AG04450 (cell line): ENCODE measurements around the gene CBLN1. TPM values are rescaled to one million over a fixed set of nuclear protein-coding genes. Genes with fewer than 3 reads are reported as not detected.
"Not testable (repeated sequence)": the region's sequence is repeated elsewhere in the genome, so short reads cannot be mapped to it uniquely, and the experiment has no call there.

Experiments
- CTCF ChIA-PET: fragments of 300-600, 350-600 bp; formaldehyde crosslinking; extraction: SDS; loops from one replicate; lab custom pipeline; 2022; ENCODE audit warnings: antibody characterized with exemption, inconsistent platforms; lab: Charles Lee
- POLR2A ChIA-PET: fragments of 350-600 bp; formaldehyde crosslinking; extraction: SDS; loops from one replicate; lab custom pipeline; 2021; ENCODE audit warnings: antibody characterized with exemption, inconsistent platforms; lab: Yijun Ruan, JAX
- DNase-seq: peaks from one replicate; pipeline ENCODE4 v3.0.0-alpha.2; 2011; ENCODE audit warnings: low read depth, low spot score
- H3K27ac ChIP-seq: one replicate; pipeline ENCODE4 v1.5.1; 2012; ENCODE audit warnings: low read depth, low read length, control low read depth
- H3K27me3 ChIP-seq: one replicate; pipeline ENCODE4 v1.6.0; 2012; ENCODE audit warnings: low read length; ENCODE audit not compliant: control insufficient read depth, insufficient read depth
- H3K4me3 ChIP-seq: 2 replicates; pipeline ENCODE4 v1.5.1; 2011; ENCODE audit warnings: mild to moderate bottlenecking, low read depth, low read length, control low read depth
- H3K9me3 ChIP-seq: 2 replicates; pipeline ENCODE4 v1.5.1; 2012; ENCODE audit warnings: low read length; ENCODE audit not compliant: control insufficient read depth, insufficient read depth
- polyA plus RNA-seq: library from polyadenylated mRNA; depleted of rRNA; stranded (reverse); fragments of >200 nt; gene quantifications from 2 replicates; pipeline ENCODE4 v1.2.3, GENCODE V29; 2011; rRNA removed
- TF ChIP-seq, protein P1 (sequence below): IDR thresholded peaks from 2 replicates; pipeline ENCODE4 v1.5.1; 2011; ENCODE audit warnings: low read depth, low read length, control low read depth, inconsistent platforms

CBLN1 gene
- polyA plus RNA-seq, 1 experiment = not detected

DNA sequence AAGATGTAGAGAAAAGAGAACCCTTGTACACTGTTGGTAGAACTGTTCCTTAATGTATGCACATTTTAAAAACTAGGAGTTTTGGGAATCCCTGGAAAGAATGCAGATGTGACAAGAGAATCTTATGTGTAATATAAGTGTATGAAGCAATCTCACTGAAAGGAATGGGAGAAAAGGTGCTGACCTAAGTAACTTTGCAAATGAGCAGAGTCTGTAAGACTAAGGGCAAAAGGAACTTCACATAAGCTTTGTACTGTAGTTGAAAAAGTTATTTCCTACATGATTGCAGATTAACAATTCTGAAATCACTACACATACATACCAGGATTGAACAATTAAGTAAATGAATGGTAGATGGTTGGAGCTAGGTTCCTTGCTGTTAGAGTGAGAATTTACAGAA is 22.3 kb downstream of the CBLN1 start:
- TF ChIP-seq, protein P1, sequence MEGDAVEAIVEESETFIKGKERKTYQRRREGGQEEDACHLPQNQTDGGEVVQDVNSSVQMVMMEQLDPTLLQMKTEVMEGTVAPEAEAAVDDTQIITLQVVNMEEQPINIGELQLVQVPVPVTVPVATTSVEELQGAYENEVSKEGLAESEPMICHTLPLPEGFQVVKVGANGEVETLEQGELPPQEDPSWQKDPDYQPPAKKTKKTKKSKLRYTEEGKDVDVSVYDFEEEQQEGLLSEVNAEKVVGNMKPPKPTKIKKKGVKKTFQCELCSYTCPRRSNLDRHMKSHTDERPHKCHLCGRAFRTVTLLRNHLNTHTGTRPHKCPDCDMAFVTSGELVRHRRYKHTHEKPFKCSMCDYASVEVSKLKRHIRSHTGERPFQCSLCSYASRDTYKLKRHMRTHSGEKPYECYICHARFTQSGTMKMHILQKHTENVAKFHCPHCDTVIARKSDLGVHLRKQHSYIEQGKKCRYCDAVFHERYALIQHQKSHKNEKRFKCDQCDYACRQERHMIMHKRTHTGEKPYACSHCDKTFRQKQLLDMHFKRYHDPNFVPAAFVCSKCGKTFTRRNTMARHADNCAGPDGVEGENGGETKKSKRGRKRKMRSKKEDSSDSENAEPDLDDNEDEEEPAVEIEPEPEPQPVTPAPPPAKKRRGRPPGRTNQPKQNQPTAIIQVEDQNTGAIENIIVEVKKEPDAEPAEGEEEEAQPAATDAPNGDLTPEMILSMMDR = no peak
- Histone ChIP-seq H3K27me3 (no peaks in the 10 kb centered on the region), H3K4me3 (no peak overlapping the region), H3K27ac (no peak overlapping the region), H3K9me3 (no peaks in the 10 kb centered on the region)
- CTCF ChIA-PET = interaction anchor here (0.6 kb wide), 1 partner anchor 105 kb away, joined by 3 read pairs; no protein-coding TSS in a partner anchor
- POLR2A ChIA-PET = no interaction called here
- DNase-seq = no peak

DNA sequence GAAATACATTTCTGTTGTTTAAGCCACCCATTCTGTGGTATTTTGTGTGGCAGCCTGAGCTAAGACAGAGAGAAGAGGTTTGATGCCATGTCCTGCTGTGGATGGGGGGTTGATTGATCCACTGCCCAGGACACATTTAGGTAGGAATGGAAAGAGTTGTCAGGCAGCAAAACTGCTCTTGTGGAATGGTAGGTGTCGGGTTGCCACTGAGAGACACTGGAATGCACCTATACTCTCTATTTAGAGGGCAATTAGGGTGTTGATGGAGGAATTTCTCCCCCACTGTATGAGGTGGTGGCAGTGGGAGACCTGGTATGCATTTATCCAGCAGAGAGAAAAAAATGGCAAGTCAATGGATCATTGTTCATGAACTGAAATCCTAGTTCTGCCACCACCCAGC is 30.9 kb downstream of the CBLN1 start:
- Histone ChIP-seq H3K27ac (no peak overlapping the region), H3K27me3 (no peaks in the 10 kb centered on the region), H3K4me3 (no peak overlapping the region), H3K9me3 (peaks cover 4% of the 10 kb centered on the region; the same call in 1 of the 2 replicates)
- no peak for DNase-seq
- TF ChIP-seq, protein P1 = no peak
- ChIA-PET CTCF (no interaction called here), POLR2A (no interaction called here)

DNA sequence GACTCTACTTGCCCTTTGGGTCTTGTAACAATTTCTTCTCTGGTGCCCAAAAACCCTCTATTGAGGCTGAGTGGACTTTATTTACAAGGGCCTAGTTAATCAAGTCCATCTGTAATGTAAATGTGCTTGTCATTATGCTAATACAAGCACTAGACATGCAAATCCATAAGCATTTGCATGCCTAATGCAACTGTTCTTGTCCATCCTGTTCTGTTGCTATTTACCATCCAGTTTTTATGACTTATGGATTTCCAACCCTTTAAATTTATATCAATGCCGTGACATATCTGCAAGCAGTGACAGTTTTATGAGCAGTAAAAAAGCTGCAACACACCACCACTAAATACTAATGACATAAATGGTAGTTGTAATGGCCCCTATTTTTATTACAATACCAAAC is 33.4 kb downstream of the CBLN1 start:
- Histone ChIP-seq H3K27me3 (no peaks in the 10 kb centered on the region), H3K27ac (no peak overlapping the region), H3K4me3 (no peak overlapping the region), H3K9me3 (peaks cover 6% of the 10 kb centered on the region; the same call in 1 of the 2 replicates)
- POLR2A ChIA-PET = no interaction called here
- CTCF ChIA-PET = no interaction called here
- TF ChIP-seq, protein P1 = no peak
- DNase-seq = no peak

DNA sequence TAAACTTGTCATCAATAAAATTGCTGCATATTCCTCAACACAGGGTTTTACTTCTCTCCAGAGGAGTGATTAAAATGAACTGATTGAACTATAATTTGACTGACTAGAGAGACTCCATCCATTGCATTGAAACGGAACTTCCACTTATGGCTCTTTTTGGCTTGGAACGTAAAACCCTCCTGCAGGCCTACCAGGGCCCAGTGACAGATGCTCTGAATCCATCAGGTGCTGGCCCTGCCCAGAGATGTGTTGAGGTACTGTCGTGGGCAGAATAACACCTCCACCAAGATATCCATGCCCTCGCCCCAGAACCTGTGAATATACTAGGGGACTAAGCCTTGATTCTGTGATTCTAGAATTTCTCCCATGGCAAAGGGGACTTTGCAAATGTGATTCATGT is 45.4 kb downstream of the CBLN1 start:
- POLR2A ChIA-PET = no interaction called here

DNA sequence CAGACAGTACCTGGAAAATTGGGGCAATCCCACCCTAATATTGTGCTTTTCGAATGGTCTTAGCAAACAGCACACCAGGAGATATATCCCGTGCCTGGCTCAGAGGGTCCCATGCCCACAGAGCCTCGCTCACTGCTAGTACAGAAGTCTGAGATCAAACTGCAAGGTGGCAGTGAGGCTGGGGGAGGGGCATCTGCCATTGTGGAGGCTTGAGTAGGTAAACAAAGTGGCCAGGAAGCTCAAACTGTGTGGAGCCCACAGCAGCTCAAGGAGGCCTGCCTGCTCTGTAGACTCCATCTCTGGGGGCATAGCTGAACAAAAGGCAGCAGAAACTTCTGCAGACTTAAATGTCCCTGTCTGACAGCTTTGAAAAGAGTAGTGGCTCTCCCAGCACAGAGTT is 53.3 kb downstream of the CBLN1 start:
- H3K27me3 ChIP-seq, H3K27ac ChIP-seq, H3K9me3 ChIP-seq, DNase-seq, POLR2A ChIA-PET, H3K4me3 ChIP-seq, CTCF ChIA-PET: not testable (repeated sequence)

More for the DNA sequence above, 45.4 kb downstream of the CBLN1 start:
- Histone ChIP-seq H3K27me3 (no peaks in the 10 kb centered on the region), H3K4me3 (no peak overlapping the region), H3K9me3 (peaks cover 3% of the 10 kb centered on the region; the same call in 1 of the 2 replicates), H3K27ac (no peak overlapping the region)
- CTCF ChIA-PET = no interaction called here
- no peak for DNase-seq
- TF ChIP-seq, protein P1 = no peak

Other genes with a start within 250 kb of the CBLN1 start
- gene C16orf78, start 92.0 kb upstream of the CBLN1 start, polyA plus RNA-seq = not detected in 2 replicates